Activated CD4-positive, alpha-beta T cell treated with anti-CD3 and anti-CD28 coated beads, Interleukin-2, Interleukin-4, amounts not matched to agents 100 ng/mL and 50 ng/mL, durations not matched to agents 16 hours and 8 hours (primary cell): Measurements from ENCODE around the gene MYCN.

Source experiments
- DNase-seq: peaks from one replicate; pipeline ENCODE4 v3.0.0-alpha.2; 2020; ENCODE audit warnings: low spot score

Gene MYCN

GRCh38 chr2:15976354-15976753 is 36.0 kb downstream of the MYCN start:
- no peak for DNase-seq

DNA sequence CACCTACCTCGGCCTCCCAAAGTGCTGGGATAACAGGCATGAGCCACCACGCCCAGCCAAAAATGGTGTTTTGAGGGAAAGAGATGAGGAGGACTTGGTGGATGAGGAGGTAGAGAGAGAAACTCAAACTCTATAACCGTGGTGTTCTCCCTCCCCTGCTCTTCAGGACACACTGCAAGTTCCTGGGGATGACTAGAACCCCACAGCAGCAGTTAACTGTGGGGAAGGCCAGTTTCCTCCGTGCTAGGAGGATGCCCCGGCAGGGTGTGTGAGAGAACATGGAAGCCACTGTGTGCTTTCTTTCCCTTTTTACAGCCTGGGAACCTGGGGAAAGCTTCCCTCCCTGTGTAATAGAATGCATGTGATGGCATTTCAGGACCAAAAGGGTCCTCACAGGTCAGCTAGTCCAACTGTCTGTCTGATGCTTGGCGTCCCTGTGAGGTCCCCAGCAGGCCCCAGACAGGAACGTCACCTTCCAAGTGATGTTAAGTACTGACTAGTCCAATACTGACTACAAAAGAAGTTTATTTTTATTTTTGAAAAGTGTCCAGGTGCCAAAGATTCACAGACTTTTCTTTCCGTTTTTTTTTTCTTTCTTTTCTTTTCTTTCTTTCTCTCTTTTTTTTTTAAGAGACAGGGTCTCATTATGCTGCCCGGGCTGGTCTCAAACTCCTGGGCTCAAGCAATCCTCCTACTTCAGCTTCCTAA is 38.9 kb downstream of the MYCN start:
- no peak for DNase-seq

DNA sequence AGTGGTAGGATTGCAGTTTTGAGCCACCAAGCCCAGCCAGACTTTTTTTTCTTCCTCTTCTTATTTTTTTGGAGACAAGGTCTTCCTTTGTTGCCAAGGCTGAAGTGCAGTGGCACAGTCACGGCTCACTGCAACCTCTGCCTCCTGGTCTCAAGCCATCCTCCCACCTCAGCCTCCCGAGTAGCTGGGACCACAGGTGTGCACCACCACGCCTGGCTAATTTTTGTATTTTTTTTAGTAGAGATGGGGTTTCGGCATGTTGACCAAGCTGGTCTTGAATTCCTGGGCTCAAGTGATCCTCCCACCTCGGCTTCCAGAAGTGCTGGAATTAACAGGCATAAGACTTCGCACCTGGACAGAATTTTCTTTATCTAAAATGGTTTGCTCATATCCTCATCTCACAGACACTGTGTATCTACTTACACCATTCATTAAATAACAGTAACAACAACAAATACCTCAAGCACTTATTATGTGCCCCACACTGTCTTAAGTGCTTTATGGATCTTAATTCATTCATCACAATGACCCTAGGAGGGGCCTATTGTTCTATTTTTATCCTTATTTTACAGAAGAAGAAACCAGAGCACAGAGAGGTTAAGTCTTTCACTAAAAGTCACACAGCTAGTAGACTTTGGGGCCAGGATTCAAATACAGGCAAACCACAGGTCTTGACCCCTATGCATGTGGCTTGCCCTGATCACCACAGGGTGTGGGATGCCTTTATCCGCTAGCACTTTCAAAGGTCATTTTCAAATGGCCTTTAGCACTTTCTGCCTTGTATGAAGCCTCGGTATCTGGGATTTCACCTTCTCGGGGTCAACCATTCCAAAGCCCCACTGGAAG is 39.6 kb downstream of the MYCN start:
- DNase-seq: no peak

DNA sequence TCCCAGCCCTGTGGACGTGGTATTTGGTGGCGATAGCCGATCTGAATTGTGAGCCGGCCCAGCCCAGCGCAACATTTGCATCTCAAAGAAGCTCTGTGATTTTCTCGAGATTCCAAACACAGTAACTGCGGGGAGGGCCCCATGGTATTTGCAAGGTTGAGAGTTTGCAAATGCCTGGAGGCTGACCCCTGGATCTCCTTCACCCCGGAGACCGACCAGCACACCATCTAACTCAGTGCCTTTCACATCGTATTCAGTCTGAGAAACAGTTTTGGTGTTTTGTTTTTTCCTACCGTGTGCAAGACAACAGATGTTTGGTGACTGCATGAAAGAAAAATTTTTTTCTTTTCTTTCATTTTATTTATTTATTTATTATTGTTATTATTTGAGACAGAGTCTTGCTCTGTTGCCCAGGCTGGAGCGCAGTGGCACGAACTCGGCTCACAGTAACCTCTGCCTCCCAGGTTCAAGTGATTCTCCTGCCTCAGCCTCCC is 40.3 kb downstream of the MYCN start:
- no peak for DNase-seq

- DNase-seq: no peak
Observed at GRCh38 chr2:15981646-15982045, 41.3 kb downstream of the MYCN start.

DNA sequence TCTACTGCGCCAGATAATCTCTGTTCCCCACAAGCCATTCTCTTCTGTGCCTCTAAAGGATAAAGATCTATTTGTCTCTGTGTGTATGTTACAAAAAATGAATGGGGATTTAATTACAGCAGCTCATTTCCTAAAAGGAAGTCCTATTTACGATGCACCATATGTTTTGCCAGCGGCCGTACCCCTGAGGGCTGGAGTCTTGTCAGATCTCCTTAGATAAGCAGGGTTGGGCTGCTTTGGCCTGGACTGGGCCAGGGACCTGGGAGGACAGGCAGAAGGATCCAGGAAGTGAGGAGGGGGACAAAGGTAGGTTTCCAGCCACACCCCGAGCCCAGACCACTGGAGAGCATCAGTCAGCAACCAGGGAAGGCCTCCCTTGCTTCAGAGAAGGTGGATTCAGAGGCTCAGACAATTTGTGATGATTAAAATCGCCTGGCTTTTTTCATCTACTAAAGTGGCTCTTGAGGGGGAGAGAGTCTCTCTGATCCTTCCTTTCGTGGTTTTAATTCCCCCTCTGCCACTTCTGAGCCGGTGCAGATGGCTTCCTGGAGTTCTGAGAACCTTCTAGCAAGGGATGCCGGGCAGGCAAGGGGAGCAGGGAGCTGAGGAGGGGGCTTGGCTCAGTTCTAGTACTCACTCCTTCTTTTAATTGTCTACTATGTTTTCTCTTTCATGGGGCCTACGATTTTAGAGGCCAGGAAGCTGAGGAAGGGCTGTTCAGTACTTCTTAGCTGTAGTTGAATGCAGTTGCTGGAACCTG is 42.1 kb downstream of the MYCN start:
- DNase-seq: no peak

DNA sequence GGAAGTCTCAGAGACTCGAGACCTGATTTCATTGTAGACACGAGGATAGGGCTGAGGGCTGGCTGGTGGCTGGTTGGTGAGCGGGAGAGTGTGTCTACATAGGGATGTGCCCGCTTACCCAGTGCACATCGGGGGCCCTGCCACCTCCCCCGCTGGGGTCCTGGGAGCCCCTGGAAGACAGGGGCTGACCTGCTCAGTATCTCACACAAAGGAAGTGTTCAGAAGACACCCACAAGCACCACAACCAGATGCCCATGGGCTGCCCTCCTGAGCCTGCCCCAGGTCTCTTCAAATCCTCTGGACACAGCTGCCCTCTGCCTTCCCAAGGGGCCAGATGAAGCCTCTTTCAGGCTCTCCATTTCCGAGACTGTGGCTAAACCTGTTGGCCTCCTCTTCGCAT is 43.1 kb downstream of the MYCN start:
- no peak for DNase-seq

- DNase-seq: no peak
Observed at GRCh38 chr2:15984368-15985255, 44.3 kb downstream of the MYCN start.

GRCh38 chr2:15985531-15985930 is 45.2 kb downstream of the MYCN start:
- no peak for DNase-seq

- DNase-seq: no peak
Observed at GRCh38 chr2:15986068-15986560, 45.8 kb downstream of the MYCN start.

GRCh38 chr2:15986644-15987043 is 46.3 kb downstream of the MYCN start:
- no peak for DNase-seq

DNA sequence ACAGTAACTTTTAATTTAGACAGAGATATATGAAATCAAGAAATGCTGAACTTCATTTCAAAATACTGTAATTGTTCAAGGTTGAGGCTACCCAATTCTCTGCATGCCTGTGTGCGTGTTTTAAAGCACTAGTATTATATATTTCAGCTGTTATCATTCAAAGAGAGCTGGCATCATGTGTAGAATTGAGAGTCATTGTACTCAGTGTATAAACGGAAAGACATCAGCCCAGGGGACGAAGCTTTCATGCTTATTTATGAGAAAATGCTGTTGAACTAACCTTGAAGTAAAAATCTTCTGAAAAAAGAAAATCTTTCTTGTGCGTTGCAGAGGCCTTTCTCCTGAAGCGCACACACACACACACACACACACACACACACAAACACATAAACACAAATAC is 48.4 kb downstream of the MYCN start:
- no peak for DNase-seq

DNA sequence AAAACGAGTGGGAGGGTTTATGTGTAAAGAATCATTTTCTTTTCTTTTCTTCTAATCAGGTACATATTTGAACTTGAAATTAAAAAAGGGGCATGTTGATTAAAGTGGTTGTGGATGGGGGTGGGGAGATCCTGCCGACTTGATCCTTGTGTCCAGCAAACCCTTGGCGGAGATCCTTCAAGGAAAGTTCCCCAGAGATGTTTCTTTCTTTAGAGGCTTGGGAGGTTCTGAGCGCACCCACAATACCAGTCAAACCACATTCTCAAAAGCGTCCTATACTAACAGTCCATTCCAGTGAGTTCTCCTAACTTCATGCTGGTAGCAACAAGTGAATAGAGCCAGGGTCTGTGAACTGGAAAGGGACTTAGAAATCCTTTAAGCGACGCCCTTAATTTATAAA is 49.2 kb downstream of the MYCN start:
- DNase-seq: no peak

GRCh38 chr2:15990151-15991101 is 50.1 kb downstream of the MYCN start:
- DNase-seq: no peak

GRCh38 chr2:15991231-15991630 is 50.9 kb downstream of the MYCN start:
- DNase-seq: no peak

DNA sequence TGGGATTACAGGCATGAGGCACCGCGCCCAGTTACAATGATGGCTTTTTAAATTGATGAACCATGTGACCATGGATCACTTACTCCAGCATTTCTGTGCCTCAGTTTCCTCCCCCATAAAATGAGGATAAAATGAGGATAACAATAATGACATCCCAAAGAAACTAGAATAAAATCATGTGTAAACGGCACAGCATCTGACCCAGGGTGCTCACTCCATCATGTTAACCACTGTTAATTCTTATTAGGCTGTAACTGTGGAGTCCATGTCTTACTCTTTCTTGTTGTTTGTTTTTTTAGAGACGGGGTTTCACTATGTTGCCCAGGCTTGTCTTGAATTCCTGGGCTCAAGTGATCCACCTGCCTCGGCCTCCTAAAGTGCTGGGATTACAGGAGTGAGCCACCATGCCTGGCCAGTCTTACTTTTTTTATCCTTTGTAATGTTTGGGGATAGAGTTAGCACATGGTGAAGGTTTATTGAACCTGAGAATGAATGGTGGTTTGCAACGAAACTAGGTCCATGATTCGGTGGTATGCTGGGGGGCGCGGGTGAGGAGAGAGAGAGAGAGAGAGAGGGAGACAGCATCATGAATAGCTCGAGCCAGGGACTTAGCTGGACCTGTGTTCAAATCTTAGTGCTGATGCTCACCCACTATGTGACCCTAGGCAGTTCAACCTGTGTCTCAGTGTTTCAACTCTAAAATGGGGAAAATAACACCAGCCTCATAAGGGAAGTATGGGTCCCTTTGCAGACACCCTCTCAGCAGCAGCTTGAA is 52.3 kb downstream of the MYCN start:
- no peak for DNase-seq

DNA sequence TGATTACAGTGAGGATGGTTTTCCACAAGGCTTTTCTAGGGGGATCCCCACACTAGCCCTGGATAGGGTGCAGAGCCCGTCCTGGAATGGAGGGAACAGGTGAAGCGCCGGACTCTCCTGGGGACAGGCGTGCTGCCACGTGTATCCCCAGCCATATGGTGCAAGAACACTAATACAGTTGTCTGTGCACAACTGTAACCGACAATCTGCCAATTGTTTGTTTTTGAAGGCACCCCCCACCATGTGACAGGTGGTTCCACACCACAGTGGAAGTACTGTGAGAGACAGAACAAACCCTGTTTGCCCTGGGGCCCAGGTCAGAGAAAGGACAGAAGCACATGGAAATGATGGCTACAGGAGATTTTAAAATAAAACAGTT is 52.9 kb downstream of the MYCN start:
- DNase-seq: no peak

DNA sequence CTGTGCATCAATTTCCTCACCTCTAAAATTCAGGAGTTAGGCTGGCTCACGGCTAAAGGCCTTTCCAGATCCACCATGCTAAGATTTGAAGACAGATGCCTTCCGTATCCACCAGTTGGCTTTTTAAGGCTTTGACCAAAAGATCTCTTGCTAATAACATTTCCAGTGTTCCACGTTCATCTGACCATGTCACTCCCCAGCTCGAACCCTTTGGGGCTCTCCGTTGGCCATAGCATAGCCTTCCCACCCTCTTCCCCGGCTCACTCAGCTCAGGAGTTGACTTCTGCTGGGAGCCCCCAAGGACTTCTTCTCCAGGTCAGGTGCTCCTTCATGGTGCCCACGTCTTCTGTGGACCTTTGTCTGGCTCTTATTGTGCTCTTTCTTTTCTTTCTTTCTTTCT is 53.3 kb downstream of the MYCN start:
- no peak for DNase-seq

- no peak for DNase-seq
Observed at GRCh38 chr2:15995603-15996002, 55.3 kb downstream of the MYCN start.
